Aorta (tissue), 5 donors: ENCODE data around the gene UBL4A. TPM values are rescaled to one million over a fixed set of nuclear protein-coding genes. Genes with fewer than 3 reads are reported as not detected.

Source experiments
- ATAC-seq: fragments of 200-7000 bp; cut with Tn5 transposase; one replicate; pipeline ENCODE4 v1.9.1; 2022; ENCODE audit warnings: moderate library complexity; ENCODE audit not compliant: low FRiP score
- DNase-seq, 2 donors: peaks; one replicate each; pipeline ENCODE4 v3.0.0-alpha.2; 2020
- H3K27ac ChIP-seq, 2 donors: one replicate each; pipeline ENCODE4 v1.5.1; 2013; ENCODE audit warnings: low read length in 2 of 2, mild to moderate bottlenecking in 2 of 2, moderate library complexity in 2 of 2, control low read depth in 1 of 2, inconsistent platforms in 1 of 2, low read depth in 1 of 2
- H3K27me3 ChIP-seq, 2 donors: one replicate each; pipeline ENCODE4 v1.6.1; 2013; ENCODE audit warnings: control low read depth in 1 of 2, low read length in 1 of 2, mild to moderate bottlenecking in 1 of 2, moderate library complexity in 1 of 2; ENCODE audit not compliant: insufficient read depth in 2 of 2, control insufficient read depth in 1 of 2
- H3K36me3 ChIP-seq, 2 donors: one replicate each; pipeline ENCODE4 v1.6.1; 2013; ENCODE audit warnings: control low read depth in 1 of 2, low read length in 1 of 2, mild to moderate bottlenecking in 1 of 2; ENCODE audit not compliant: insufficient read depth in 2 of 2, control insufficient read depth in 1 of 2
- H3K4me1 ChIP-seq, 2 donors: one replicate each; pipeline ENCODE4 v1.6.1; 2013; ENCODE audit warnings: low read length in 2 of 2, control low read depth in 1 of 2, mild to moderate bottlenecking in 1 of 2, moderate library complexity in 1 of 2; ENCODE audit not compliant: insufficient read depth in 2 of 2, control insufficient read depth in 1 of 2
- H3K4me3 ChIP-seq, 2 donors: one replicate each; pipeline ENCODE4 v1.5.1; 2013; ENCODE audit warnings: low read length in 2 of 2, control low read depth in 1 of 2, mild to moderate bottlenecking in 1 of 2
- H3K9me3 ChIP-seq: one replicate; pipeline ENCODE4 v1.6.1; 2013; ENCODE audit warnings: mild to moderate bottlenecking, low read length; ENCODE audit not compliant: control insufficient read depth
- WGBS, 2 donors: extraction: QIAGEN DNeasy Blood & Tissue Kit; methylation state at CpG; one replicate each; pipeline ENCODE4 v1.1.7; 2013; 5-methylcytosine and 5-hydroxymethylcytosine counted together
- intact Hi-C, 2 donors: fragments of 100-400 bp; cut with DNase I; formaldehyde crosslinking; loops; one replicate each; pipeline versions ENCODE4 v1.14.2 to v1.15.0; 2022
- polyA plus RNA-seq, 2 donors: library from polyadenylated mRNA; stranded (reverse); fragments of 200-250 nt; gene quantifications; one replicate each; pipeline ENCODE4 v1.2.3, GENCODE V29; 2013
- total RNA-seq, 2 donors: library from RNA; stranded (reverse); fragmentation: NEBNext Ultra II Directional; extraction: Animal tissue kit (Norgen Biotek cat#: 25700); gene quantifications; one replicate each; pipeline ENCODE4 v1.2.1, GENCODE V29; 2021
- donor health status: healthy with polysubstance abuse.
- donor health status: Bipolar disorder and iron deficiency.
- donor health status: DM: no; HTN: no; CAD: no.
- donor health status: DM: no; HTN: no; CAD: no.
- donor health status: DM: yes; HTN: yes; CAD: no.

Gene UBL4A
- total and polyA plus RNA-seq, 4 donors: 20.5 to 27.2 (median 25.5) TPM

DNA sequence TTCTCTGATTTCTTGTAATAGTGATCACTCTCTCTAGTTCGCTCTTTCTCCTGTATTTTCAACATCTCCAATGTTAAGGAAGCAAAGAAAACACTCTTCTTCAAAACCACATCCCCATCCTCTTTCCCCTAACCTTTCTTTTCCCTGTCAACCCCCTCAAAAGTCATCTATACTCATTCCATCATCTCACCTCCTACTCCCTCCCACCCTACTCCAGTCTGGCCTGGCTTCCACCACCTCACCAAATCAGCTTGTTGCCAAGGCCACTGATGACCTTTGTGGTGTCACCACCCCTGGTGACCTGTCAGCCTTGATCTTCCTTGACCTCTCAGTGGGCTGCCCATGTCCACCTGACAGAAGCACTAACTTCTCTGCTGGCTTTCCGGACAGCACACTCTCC is 27.3 kb upstream of the UBL4A start:
- intact Hi-C loops: no loop called here
- Histone ChIP-seq H3K27ac (no peak overlapping the region), H3K4me3 (no peak overlapping the region), H3K9me3 (no peaks in the 10 kb centered on the region), H3K36me3 (no peaks in the 10 kb centered on the region), H3K27me3 (no peaks in the 10 kb centered on the region), H3K4me1 (no peaks in the 10 kb centered on the region)
- no peak for DNase-seq
- no peak for ATAC-seq
- WGBS, 2 donors: 84 to 94% methylated on average over 2 of the region's 2 CpGs

DNA sequence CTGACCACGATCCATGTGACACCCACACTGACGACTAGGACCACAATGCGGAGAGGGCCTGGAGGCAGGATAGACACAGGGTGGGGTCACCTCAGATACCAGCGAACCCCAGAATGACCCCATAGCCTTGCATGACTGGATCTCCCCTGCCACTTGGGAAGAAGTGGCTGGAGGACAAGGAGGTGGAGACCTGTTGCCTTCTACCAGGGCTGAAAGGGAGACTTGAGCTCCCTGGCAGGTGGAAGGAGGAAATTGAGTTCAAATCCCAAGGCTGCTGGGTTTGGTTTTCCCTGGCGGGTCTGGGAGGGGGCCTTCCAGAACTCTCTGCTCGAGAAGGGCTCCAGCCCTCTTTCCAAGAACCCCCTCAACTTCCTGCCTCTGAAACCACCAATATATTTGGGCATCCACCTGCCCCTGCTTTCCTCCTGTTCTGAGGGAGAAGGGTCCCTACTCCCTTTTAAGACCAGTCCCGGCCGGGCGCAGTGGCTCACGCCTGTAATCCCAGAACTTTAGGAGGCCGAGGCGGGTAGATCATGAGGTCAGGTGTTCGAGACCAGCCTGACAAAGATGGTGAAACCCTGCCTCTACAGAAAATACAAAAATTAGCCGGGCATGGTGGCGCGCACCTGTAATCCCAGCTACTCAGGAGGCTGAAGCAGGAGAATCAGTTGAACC is 26.6 kb upstream of the UBL4A start:
- ATAC-seq: no peak
- H3K4me3 ChIP-seq: no peak overlapping the region
- no peaks in the 10 kb centered on the region for H3K4me1 ChIP-seq
- H3K27me3 ChIP-seq: no peaks in the 10 kb centered on the region
- H3K27ac ChIP-seq: no peak overlapping the region
- no peak for DNase-seq
- H3K9me3 ChIP-seq: no peaks in the 10 kb centered on the region
- no peaks in the 10 kb centered on the region for H3K36me3 ChIP-seq
- intact Hi-C loops: no loop called here
- 89 to 95% methylated on average over 16 of the region's 16 CpGs for WGBS, 2 donors

DNA sequence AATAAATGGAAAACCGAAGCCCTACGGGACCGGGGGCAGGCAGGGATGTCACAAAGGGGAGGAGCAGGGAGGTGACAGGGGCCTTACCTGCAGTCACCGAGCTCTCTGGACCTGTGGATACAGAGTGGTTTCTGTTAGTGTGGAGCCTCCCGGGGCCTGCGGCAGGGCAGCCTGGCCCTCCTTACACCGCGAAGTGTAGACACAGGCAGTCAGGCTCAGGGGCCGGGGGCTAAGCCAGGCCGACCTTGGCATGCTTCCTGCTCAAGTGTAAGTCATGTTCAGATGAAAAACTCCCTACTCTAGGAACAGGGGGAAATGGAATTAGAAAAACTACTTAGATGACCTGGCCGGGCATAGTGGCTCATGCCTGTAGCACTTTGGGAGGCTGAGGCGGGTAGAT is 25.3 kb upstream of the UBL4A start:
- intact Hi-C loops: no loop called here
- 69 to 82% methylated on average over 12 of the region's 12 CpGs for WGBS, 2 donors
- Histone ChIP-seq H3K27me3 (no peaks in the 10 kb centered on the region), H3K36me3 (peaks cover 0 to 4% of the 10 kb centered on the region in 2 donors), H3K9me3 (no peaks in the 10 kb centered on the region), H3K4me1 (no peaks in the 10 kb centered on the region), H3K4me3 (no peak overlapping the region), H3K27ac (no peak overlapping the region)
- ATAC-seq (no peak), DNase-seq (no peak)

DNA sequence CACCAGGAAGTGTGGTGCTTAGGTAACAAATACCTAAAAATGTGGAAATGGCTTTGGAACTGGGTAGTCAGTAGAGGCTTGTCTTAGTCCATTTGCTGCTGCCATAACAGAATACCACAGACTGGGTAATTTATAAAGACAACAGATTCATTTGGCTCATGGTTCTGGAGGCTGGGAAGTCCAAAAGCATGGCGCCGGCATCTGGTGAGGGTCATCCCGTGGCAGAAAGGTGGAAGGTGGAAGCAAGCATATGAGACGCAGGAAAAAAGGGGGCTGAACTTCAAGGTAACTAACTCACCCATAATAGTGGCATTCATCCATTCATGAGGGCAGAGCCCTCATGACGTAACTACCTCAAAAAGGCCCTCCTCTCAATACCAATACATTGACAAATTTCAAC is 23.0 kb upstream of the UBL4A start:
- DNase-seq (no peak), ATAC-seq (no peak)
- Histone ChIP-seq H3K9me3 (no peaks in the 10 kb centered on the region), H3K4me1 (no peaks in the 10 kb centered on the region), H3K27me3 (no peaks in the 10 kb centered on the region), H3K4me3 (no peak overlapping the region), H3K36me3 (peaks cover 0 to 4% of the 10 kb centered on the region in 2 donors), H3K27ac (no peak overlapping the region)
- WGBS, 2 donors: 93 to 96% methylated on average over 5 of the region's 5 CpGs
- intact Hi-C loops: no loop called here

DNA sequence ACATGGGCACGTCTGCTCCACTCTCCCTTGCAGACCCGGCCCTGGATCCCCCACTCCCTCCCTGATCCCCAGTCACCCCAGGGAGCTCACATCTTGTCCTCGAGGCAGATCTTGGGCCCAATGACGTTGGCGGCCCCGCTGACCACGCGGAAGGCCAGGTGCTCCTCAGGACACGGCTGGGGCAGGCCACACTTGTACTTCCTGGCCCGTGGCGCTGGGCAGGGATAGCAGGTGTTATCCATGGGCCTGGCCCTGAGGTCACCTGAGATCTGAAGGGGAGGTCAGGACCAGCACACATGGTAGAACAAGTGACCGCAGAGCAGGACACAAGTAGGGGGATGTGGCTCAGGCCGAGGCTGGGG is 21.9 kb upstream of the UBL4A start:
- ATAC-seq (no peak), DNase-seq (no peak)
- H3K4me3 ChIP-seq: no peak overlapping the region
- intact Hi-C loops: no loop called here
- H3K27me3 ChIP-seq: no peaks in the 10 kb centered on the region
- H3K4me1 ChIP-seq: no peaks in the 10 kb centered on the region
- H3K36me3 ChIP-seq: peaks cover 0 to 4% of the 10 kb centered on the region in 2 donors
- no peaks in the 10 kb centered on the region for H3K9me3 ChIP-seq
- 85 to 86% methylated on average over 13 of the region's 13 CpGs for WGBS, 2 donors
- H3K27ac ChIP-seq: no peak overlapping the region

DNA sequence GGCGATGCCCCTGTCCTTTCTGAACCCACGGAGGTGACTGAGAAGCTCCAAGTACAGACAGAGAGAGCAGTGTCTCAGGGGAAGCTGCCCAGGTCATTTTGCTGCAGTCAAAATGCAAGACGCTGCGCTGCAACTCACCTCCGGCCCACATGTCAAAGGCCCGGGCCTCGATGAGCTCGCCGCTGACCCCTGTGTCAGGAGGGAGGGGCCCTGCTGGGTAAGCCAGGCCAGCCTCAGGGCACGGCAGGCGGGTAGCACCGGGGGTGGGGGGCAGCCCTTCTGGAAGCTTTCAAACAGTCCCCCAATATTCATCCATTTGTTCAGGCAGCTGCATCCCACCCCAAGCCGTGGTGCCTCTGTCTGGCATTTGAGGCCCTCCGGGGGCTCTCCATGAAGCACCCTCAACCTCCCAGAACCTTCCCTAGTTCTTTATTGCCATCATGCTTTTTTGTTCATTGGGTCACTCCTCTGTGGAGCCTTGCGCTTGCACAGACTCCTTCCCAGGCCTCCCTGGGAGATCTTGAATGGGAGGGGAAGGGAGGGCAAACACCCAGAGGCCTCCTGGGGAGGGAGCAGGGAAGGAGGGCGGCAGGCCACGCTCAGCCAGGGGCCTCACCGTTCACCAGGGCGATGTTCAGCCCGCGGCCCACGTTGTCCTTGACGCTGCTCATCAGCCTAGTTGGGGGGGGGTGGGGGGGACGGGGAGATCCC is 21.4 kb upstream of the UBL4A start:
- DNase-seq: no peak
- Histone ChIP-seq H3K27me3 (no peaks in the 10 kb centered on the region), H3K4me1 (no peaks in the 10 kb centered on the region), H3K4me3 (no peak overlapping the region), H3K36me3 (peaks cover 0 to 4% of the 10 kb centered on the region in 2 donors), H3K9me3 (no peaks in the 10 kb centered on the region), H3K27ac (no peak overlapping the region)
- intact Hi-C loops: no loop called here
- no peak for ATAC-seq
- WGBS, 2 donors: 79 to 82% methylated on average over 20 to 24 of the region's 24 CpGs

DNA sequence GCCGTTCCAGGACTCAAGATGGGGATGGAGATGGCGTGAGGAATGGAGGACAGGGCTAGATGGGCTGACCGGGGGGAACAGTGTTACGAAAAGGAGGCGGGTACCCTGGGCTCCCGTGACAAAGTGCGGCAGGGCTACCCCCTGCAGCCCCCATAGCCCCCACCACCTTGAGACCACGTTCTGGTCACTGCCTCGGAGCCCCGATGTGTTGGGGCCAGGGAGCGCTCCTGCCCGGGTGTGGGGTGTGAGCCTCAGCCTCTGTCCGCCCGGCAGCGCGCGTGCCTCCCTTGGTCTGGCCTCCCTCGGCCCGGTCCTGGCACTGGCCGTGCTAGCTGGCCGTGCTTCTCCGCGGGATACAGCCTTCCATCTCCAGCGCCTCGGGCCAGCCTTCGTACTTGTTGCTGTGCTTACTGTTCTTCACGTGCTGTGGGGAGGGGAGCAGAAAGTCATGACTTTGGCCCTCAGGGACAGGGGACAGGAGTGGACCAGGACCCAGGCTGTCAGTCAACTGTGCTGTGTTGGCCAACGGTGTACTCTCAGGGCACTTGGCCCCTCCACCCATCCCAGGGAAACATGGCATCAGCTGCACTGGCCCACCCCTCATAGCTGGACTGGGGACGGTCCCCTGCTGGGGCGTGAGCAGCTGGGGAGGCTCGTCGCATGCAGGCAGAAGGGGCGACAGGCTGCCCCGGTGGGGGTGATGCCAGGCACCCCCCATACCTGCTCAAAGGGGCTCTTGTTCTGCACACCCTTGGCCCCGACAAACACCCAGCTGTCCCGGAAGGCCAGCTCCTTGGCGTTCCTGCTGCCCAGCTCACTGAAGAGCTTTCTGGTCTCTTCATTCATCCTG is 20.3 kb upstream of the UBL4A start:
- WGBS, 2 donors: 92 to 93% methylated on average over 37 of the region's 37 CpGs

DNA sequence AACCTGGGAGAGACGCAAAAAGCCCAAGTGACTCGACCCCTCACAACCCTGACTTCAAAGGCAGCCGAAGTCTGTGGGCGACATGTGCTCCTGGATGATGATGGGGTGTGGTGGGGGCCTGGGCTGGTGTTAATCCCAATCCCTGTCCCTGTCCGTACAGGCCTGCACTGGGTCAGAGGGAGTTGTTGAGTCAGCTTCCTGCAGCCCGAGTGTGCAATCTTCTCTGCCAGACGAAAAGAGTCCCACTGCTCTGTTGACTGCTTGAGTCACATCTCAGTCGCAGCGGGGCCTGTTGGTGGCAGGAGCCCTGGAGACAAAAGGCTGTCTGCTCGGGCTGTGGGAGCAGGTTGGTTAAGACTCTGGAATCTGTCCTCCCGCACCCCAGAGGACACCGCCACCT is 19.3 kb upstream of the UBL4A start:
- no peaks in the 10 kb centered on the region for H3K4me1 ChIP-seq
- no peak for ATAC-seq
- no peaks in the 10 kb centered on the region for H3K27me3 ChIP-seq
- WGBS, 2 donors: 71 to 78% methylated on average over 12 of the region's 12 CpGs
- intact Hi-C loops: no loop called here
- no peak for DNase-seq
- H3K27ac ChIP-seq: no peak overlapping the region
- peaks cover 0 to 4% of the 10 kb centered on the region in 2 donors for H3K36me3 ChIP-seq
- no peaks in the 10 kb centered on the region for H3K9me3 ChIP-seq
- H3K4me3 ChIP-seq: no peak overlapping the region

More for the DNA sequence above, 20.3 kb upstream of the UBL4A start:
- H3K36me3 ChIP-seq: peaks cover 0 to 4% of the 10 kb centered on the region in 2 donors
- no peaks in the 10 kb centered on the region for H3K4me1 ChIP-seq
- no peak overlapping the region for H3K27ac ChIP-seq
- H3K4me3 ChIP-seq: no peak overlapping the region
- H3K9me3 ChIP-seq: no peaks in the 10 kb centered on the region
- intact Hi-C loops: no loop called here
- DNase-seq (no peak), ATAC-seq (no peak)
- H3K27me3 ChIP-seq: no peaks in the 10 kb centered on the region
